K562 (cell line): Measurements from ENCODE around the gene DAB2. TPM values are rescaled to one million over a fixed set of nuclear protein-coding genes. Genes with fewer than 3 reads are reported as not detected.
A peak's percentile ranks its signal among the peaks of the same experiment; 100 is the strongest.

Experiments
- ATAC-seq: fragments of 200-7000 bp; cut with Tn5 transposase; 3 replicates; pipeline ENCODE4 v1.9.1; 2020; ENCODE audit warnings: moderate library complexity
- Bru-seq: library from RNA; stranded (reverse); fragments of 400-500 nt; gene quantifications from one replicate; lab custom pipeline; 2021; lab: Mats Ljungman, UMichigan
- BruChase-seq, 2 experiments: library from RNA; stranded (reverse); fragments of 400-500 nt; gene quantifications; one replicate each; lab custom pipeline; 2021; lab: Mats Ljungman, UMichigan
- BruUV-seq: library from RNA; stranded (reverse); fragments of 400-500 nt; replicated peaks from 2 replicates; lab custom pipeline; 2021; lab: Mats Ljungman, UMichigan
- CTCF ChIA-PET: fragments of 300-600 bp; formaldehyde crosslinking; extraction: SDS; loops from one replicate; lab custom pipeline; 2021; ENCODE audit warnings: low intra/inter-chr PET ratio; lab: Yijun Ruan, JAX
- POLR2A ChIA-PET: fragments of 300-600, 350-650 bp; sonication (Branson Sonifier 250); formaldehyde crosslinking; extraction: SDS; loops from one replicate; lab custom pipeline; 2021; ENCODE audit warnings: antibody characterized with exemption, inconsistent platforms; lab: Yijun Ruan, JAX
- DNase-seq, 4 experiments: peaks; one replicate each; pipeline versions ENCODE4 v3.0.0 to v3.0.0-alpha.2; 2011 to 2018; ENCODE audit warnings: low spot score in 3 of 4, mixed read lengths in 3 of 4; ENCODE audit errors: extremely low read depth in 1 of 4
- FAIRE-seq: peaks from 2 replicates; lab custom pipeline; 2011; peaks lifted over from hg19 to GRCh38; lab: Jason Lieb, UNC
- H2AFZ ChIP-seq: 2 replicates; pipeline ENCODE4 v1.6.0; 2011; ENCODE audit warnings: low read depth, low read length, control low read depth, inconsistent platforms
- H3K27ac ChIP-seq: fragments of 200-600 bp; 3 replicates; pipeline ENCODE4 v1.8.0; 2011; ENCODE audit warnings: low read depth, mild to moderate bottlenecking, control low read depth, inconsistent platforms, low read length, moderate library complexity, mixed read lengths; ENCODE audit errors: extremely low read depth
- H3K27me3 ChIP-seq, 2 experiments: fragments of 300-600 bp in 1 of 2; 2 replicates in 1 of 2; 3 replicates in 1 of 2; pipeline versions ENCODE4 v1.6.0 to v1.8.0; 2011; ENCODE audit warnings: inconsistent platforms in 2 of 2, low read length in 2 of 2, mild to moderate bottlenecking in 1 of 2, mixed read lengths in 1 of 2, moderate library complexity in 1 of 2; ENCODE audit not compliant: control insufficient read depth in 2 of 2, insufficient read depth in 2 of 2
- H3K36me3 ChIP-seq: fragments of 300-600 bp; 3 replicates; pipeline ENCODE4 v1.8.0; 2011; ENCODE audit warnings: mild to moderate bottlenecking, low read length, inconsistent platforms; ENCODE audit not compliant: control insufficient read depth, insufficient read depth
- H3K4me1 ChIP-seq, 2 experiments: fragments of 200-600 bp in 1 of 2; replicated peaks in 1 of 2; 2 replicates in 1 of 2; 3 replicates in 1 of 2; pipeline versions ENCODE4 v1.5.1 to v1.8.0; 2011; ENCODE audit warnings: inconsistent platforms in 2 of 2, low read length in 2 of 2, mild to moderate bottlenecking in 1 of 2, mixed read lengths in 1 of 2, moderate library complexity in 1 of 2; ENCODE audit not compliant: control insufficient read depth in 2 of 2, insufficient read depth in 2 of 2
- H3K4me2 ChIP-seq: 2 replicates; pipeline ENCODE4 v1.6.1; 2011; ENCODE audit warnings: low read length, control low read depth, inconsistent platforms, mixed read lengths; ENCODE audit not compliant: insufficient read depth
- H3K4me3 ChIP-seq: fragments of 200-600 bp; sonication (generic), shearing (Covaris generic); 2 replicates; pipeline ENCODE4 v1.5.1; 2016; ENCODE audit warnings: control low read depth, inconsistent platforms
- H3K79me2 ChIP-seq: fragments of 200-600 bp; 3 replicates; pipeline ENCODE4 v1.8.0; 2011; ENCODE audit warnings: low read length, inconsistent platforms; ENCODE audit not compliant: control insufficient read depth, insufficient read depth
- H3K9ac ChIP-seq, 2 experiments: 2 replicates each; pipeline versions ENCODE4 v1.6.0 to v1.6.1; 2011; ENCODE audit warnings: low read depth in 2 of 2, low read length in 2 of 2, control low read depth in 1 of 2, inconsistent platforms in 1 of 2, mild to moderate bottlenecking in 1 of 2, mixed read lengths in 1 of 2; ENCODE audit not compliant: insufficient read depth in 1 of 2
- H3K9me1 ChIP-seq: one replicate; pipeline ENCODE4 v1.6.0; 2011; ENCODE audit warnings: inconsistent platforms, mild to moderate bottlenecking, low read length, moderate library complexity; ENCODE audit not compliant: control insufficient read depth, insufficient read depth
- H3K9me3 ChIP-seq: replicated peaks from 2 replicates; pipeline ENCODE4 v1.5.1; 2011; ENCODE audit warnings: low read depth, low read length, inconsistent platforms; ENCODE audit not compliant: control insufficient read depth, insufficient read depth
- H4K20me1 ChIP-seq: replicated peaks from 2 replicates; pipeline ENCODE4 v1.6.1; 2011; ENCODE audit warnings: low read length, inconsistent platforms, mixed read lengths; ENCODE audit not compliant: control insufficient read depth, insufficient read depth
- C11orf30 ChIP-seq: fragments of 450-650 bp; IDR thresholded peaks from 2 replicates; pipeline ENCODE4 v1.6.1; 2016; ENCODE audit warnings: low read depth, mild to moderate bottlenecking
- EWSR1 ChIP-seq: fragments of 450-650 bp; IDR thresholded peaks from 2 replicates; pipeline ENCODE4 v1.6.1; 2018; ENCODE audit warnings: borderline replicate concordance, mild to moderate bottlenecking, low read depth, moderate library complexity; ENCODE audit not compliant: partially characterized antibody
- SREBF1 ChIP-seq: fragments of 150-350 bp; IDR thresholded peaks from 2 replicates; pipeline ENCODE4 v1.6.1; 2014; ENCODE audit warnings: antibody characterized with exemption, low read depth, low read length, borderline replicate concordance
- THRB ChIP-seq: fragments of 450-650 bp; formaldehyde crosslinking; conservative IDR thresholded peaks from 2 replicates; pipeline ENCODE4 v1.4.0; 2022; ENCODE audit warnings: mild to moderate bottlenecking, missing genetic modification characterization
- ZNF518B ChIP-seq: fragments of 250-450 bp; sonication (Bioruptor Pico); IDR thresholded peaks from 2 replicates; pipeline ENCODE4 v1.5.0; 2021; ENCODE audit warnings: mild to moderate bottlenecking, moderate library complexity
- WGBS: fragments of 100-300 bp; shearing (Covaris generic); methylation state at CpG from one replicate; pipeline ENCODE4 v1.1.6; 2016; ENCODE audit warnings: low coverage, mixed read lengths; ENCODE audit not compliant: insufficient coverage; ENCODE audit errors: missing lambda C conversion rate; 5-methylcytosine and 5-hydroxymethylcytosine counted together
- in situ Hi-C: fragments of 300-500 bp; cut with MboI; formaldehyde crosslinking; loops from 4 replicates; pipeline ENCODE4 v1.15.0; 2018; ENCODE audit warnings: inconsistent platforms, mixed read lengths
- intact Hi-C: fragments of 100-400 bp; cut with micrococcal nuclease; formaldehyde crosslinking; loops from 2 replicates; pipeline ENCODE4 v1.14.2; 2022
- long read RNA-seq, 3 experiments: library from polyadenylated mRNA in 2 of 3; library from RNA in 1 of 3; unstranded in 2 of 3; stranded (forward) in 1 of 3; transcript quantifications; one replicate each; pipeline ENCODE4 v2.0.0, GENCODE V29; 2019 to 2022
- polyA minus RNA-seq, 3 experiments: library from RNA; depleted of rRNA, polyadenylated mRNA; stranded (reverse); fragments of >200 nt; gene quantifications; 2 replicates each; pipeline ENCODE4 v1.2.3, GENCODE V29; 2011
- polyA plus RNA-seq, 8 experiments: library from polyadenylated mRNA; depleted of rRNA in 4 of 8; stranded (reverse) in 5 of 8; unstranded in 3 of 8; fragments of >200 nt; fragmentation: Nextera tagmentation in 2 of 8; fragmentation: Illumina TruSeq in 1 of 8; extraction: Ambion mirVana in 2 of 8; extraction: Trizol in 1 of 8; gene quantifications; 2 replicates each; pipeline versions ENCODE4 v1.2.1 to v1.2.3, GENCODE V29; 2011 to 2014; ENCODE audit warnings: inconsistent platforms in 1 of 8, missing spikeins in 1 of 8
- total RNA-seq, 7 experiments: library from RNA; depleted of rRNA in 6 of 7; stranded (reverse); fragments of >200 nt in 6 of 7; fragmentation: Illumina TruSeq in 2 of 7; extraction: Trizol in 2 of 7; gene quantifications; 2 replicates each; pipeline versions ENCODE4 v1.2.1 to v1.2.3, GENCODE V29; 2011 to 2021; ENCODE audit warnings: low replicate concordance in 1 of 7
- TF ChIP-seq, protein P1 (sequence below): fragments of 250-450 bp; sonication (Bioruptor Pico); IDR thresholded peaks from 2 replicates; pipeline ENCODE4 v1.4.0; 2020; ENCODE audit warnings: mild to moderate bottlenecking, moderate library complexity

Gene DAB2
- total RNA-seq (2011; cell fraction: chromatin; rRNA removed; ENCODE audit: low replicate concordance): 11.5 and 53.0 TPM in 2 replicates
- total RNA-seq (2011; cell fraction: nucleolus; rRNA removed): 5.7 and 12.1 TPM in 2 replicates
- total RNA-seq (2011; cell fraction: nucleoplasm; rRNA removed): 28.8 and 31.8 TPM in 2 replicates
- 8.1 and 14.2 TPM in 2 replicates for total RNA-seq (2014; rRNA removed)
- 17.2 and 20.4 TPM in 2 replicates for total RNA-seq (2014; rRNA removed; fragmentation: Illumina TruSeq; extraction: Trizol)
- total RNA-seq (2015; rRNA removed; fragmentation: Illumina TruSeq; extraction: Trizol): 9.9 and 10.5 TPM in 2 replicates
- 23.1 and 27.6 TPM in 2 replicates for total RNA-seq (2021)
- polyA plus RNA-seq (2011; rRNA removed): 3.2 and 6.6 TPM in 2 replicates
- polyA plus RNA-seq (2011; cell fraction: cytosol; rRNA removed): 2.0 and 3.6 TPM in 2 replicates
- 4.9 and 9.8 TPM in 2 replicates for polyA plus RNA-seq (2011; cell fraction: nucleus; rRNA removed)
- 15.3 and 19.3 TPM in 2 replicates for polyA plus RNA-seq (2012)
- polyA plus RNA-seq (2014; fragmentation: Illumina TruSeq; extraction: Trizol): 26.2 and 28.8 TPM in 2 replicates
- polyA plus RNA-seq (2014; fragmentation: Nextera tagmentation; extraction: Ambion mirVana): 10 to 100 TPM; 28.1 to 29.9 TPM
- 18.2 and 24.1 TPM in 2 replicates for polyA plus RNA-seq (2014; rRNA removed)
- polyA minus RNA-seq (2011; rRNA and poly(A)+ RNA removed): 4.6 and 12.6 TPM in 2 replicates
- polyA minus RNA-seq (2011; cell fraction: cytosol; rRNA and poly(A)+ RNA removed): 2.9 and 6.3 TPM in 2 replicates
- 9.7 and 13.3 TPM in 2 replicates for polyA minus RNA-seq (2011; cell fraction: nucleus; rRNA and poly(A)+ RNA removed)
- percentile 80 among the genes with signal in this experiment for Bru-seq, nascent RNA
- percentile 73 among the genes with signal in this experiment for BruChase-seq, experiment 1, labeled RNA remaining after a 2-hour chase
- BruChase-seq, experiment 2, labeled RNA remaining after a 6-hour chase: percentile 73 among the genes with signal in this experiment
- long read RNA-seq, experiment 1, full-length matches to known transcripts: 3 of 11 reads
- long read RNA-seq, experiment 1, partial matches to known transcripts: 7 of 11 reads
- long read RNA-seq, experiment 1, other reads (novel, unspliced or antisense): 1 of 11 reads
- long read RNA-seq, experiment 2, partial matches to known transcripts: 1 of 7 reads
- long read RNA-seq, experiment 2, other reads (novel, unspliced or antisense): 6 of 7 reads
- long read RNA-seq, experiment 3, partial matches to known transcripts: 1 of 2 reads
- long read RNA-seq, experiment 3, other reads (novel, unspliced or antisense): 1 of 2 reads

GRCh38 chr5:39424736-39425637 lies at the start of gene DAB2:
DAB2 (minus strand) TSS chr5:39424980; CDS start chr5:39394320, 30,660 bp downstream.
- no peaks in the 10 kb centered on the region for H3K9me1 ChIP-seq
- H3K27ac ChIP-seq: peak within 1 kb of the TSS; percentile 52
- no peaks in the 10 kb centered on the region for H3K9me3 ChIP-seq
- no peaks in the 10 kb centered on the region for H4K20me1 ChIP-seq
- peaks cover 10% of the 10 kb centered on the region; the same call in 2 of the 3 replicates for H3K79me2 ChIP-seq
- peak; percentile 81 for FAIRE-seq
- intact Hi-C loops (loop anchor here (2.0 to 10.0 kb wide), 2 partner anchors 48 to 1410 kb away; partner anchors contain the start of gene RPL37), in situ Hi-C loops (no loop called here)
- no peaks in the 10 kb centered on the region for H3K36me3 ChIP-seq
- BruUV-seq: no TSS peak
- CTCF ChIA-PET: interaction anchor here (0.5 kb wide), 1 partner anchor 45 kb away, joined by 5 read pairs; no protein-coding TSS in a partner anchor
- peaks cover 10 to 35% of the 10 kb centered on the region in 2 experiments; a peak in 4 of 5 replicates for H3K4me1 ChIP-seq
- POLR2A ChIA-PET: interaction anchor here (0.5 to 6.2 kb wide), 26 partner anchors 10 to 1355 kb away, joined by 3 to 84 read pairs (median 4); no protein-coding TSS in a partner anchor
- ATAC-seq: peak; percentile 90
- H3K4me3 ChIP-seq: peak within 1 kb of the TSS; percentile 42
- WGBS: 3% methylated on average over 50 of the region's 53 CpGs
- H2AFZ ChIP-seq: peak within 1 kb of the TSS; percentile 93
- peak within 1 kb of the TSS; percentile 63 to 86 for H3K9ac ChIP-seq
- DNase-seq: peak; percentile 77 to 85 (median 81)
- peak within 1 kb of the TSS; percentile 92 for H3K4me2 ChIP-seq
- H3K27me3 ChIP-seq: no peaks in the 10 kb centered on the region
- TF ChIP-seq SREBF1 (no peak), ZNF518B (CRISPR knock-in tag) (no peak), C11orf30 (no peak), EWSR1 (no peak), THRB (CRISPR knock-in tag) (no peak)
- TF ChIP-seq, protein P1, sequence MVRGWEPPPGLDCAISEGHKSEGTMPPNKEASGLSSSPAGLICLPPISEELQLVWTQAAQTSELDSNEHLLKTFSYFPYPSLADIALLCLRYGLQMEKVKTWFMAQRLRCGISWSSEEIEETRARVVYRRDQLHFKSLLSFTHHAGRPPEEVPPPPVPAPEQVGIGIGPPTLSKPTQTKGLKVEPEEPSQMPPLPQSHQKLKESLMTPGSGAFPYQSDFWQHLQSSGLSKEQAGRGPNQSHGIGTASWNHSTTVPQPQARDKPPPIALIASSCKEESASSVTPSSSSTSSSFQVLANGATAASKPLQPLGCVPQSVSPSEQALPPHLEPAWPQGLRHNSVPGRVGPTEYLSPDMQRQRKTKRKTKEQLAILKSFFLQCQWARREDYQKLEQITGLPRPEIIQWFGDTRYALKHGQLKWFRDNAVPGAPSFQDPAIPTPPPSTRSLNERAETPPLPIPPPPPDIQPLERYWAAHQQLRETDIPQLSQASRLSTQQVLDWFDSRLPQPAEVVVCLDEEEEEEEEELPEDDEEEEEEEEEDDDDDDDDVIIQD: no peak
